K562 (cell line): ENCODE measurements around the gene NUDT22. TPM values are rescaled to one million over a fixed set of nuclear protein-coding genes. Genes with fewer than 3 reads are reported as not detected.
A peak's percentile ranks its signal among the peaks of the same experiment; 100 is the strongest.

Experiments
- ADNP ChIP-seq: fragments of 200-800 bp; sonication (Bioruptor generic); IDR thresholded peaks from 2 replicates; pipeline ENCODE4 v1.6.1; 2016; ENCODE audit warnings: missing genetic modification characterization, missing compliant biosample characterization
- EWSR1 ChIP-seq: fragments of 450-650 bp; IDR thresholded peaks from 2 replicates; pipeline ENCODE4 v1.6.1; 2018; ENCODE audit warnings: borderline replicate concordance, mild to moderate bottlenecking, low read depth, moderate library complexity; ENCODE audit not compliant: partially characterized antibody
- JUN ChIP-seq, 2 experiments: sonication (generic) in 1 of 2; formaldehyde crosslinking in 1 of 2; IDR thresholded peaks; 2 replicates each; pipeline versions ENCODE4 v1.6.1 to v1.8.0; 2012 to 2022; ENCODE audit warnings: borderline replicate concordance in 2 of 2, mild to moderate bottlenecking in 2 of 2, improper control_type of control experiment in 1 of 2, low read depth in 1 of 2, low read length in 1 of 2, missing genetic modification reagents in 1 of 2
- POLR3A ChIP-seq: IDR thresholded peaks from 2 replicates; pipeline ENCODE4 v1.6.1; 2011; ENCODE audit warnings: borderline replicate concordance, mild to moderate bottlenecking, moderate library complexity; ENCODE audit not compliant: insufficient read length, insufficient read depth; ENCODE audit errors: extremely low read depth
- ZNF232 ChIP-seq: sonication (generic); formaldehyde crosslinking; IDR thresholded peaks from 2 replicates; pipeline ENCODE4 v1.8.0; 2022; ENCODE audit warnings: mild to moderate bottlenecking, missing genetic modification reagents
- ZNF445 ChIP-seq: fragments of 250-450 bp; sonication (Bioruptor Pico); IDR thresholded peaks from 2 replicates; pipeline ENCODE4 v1.4.0; 2020; ENCODE audit warnings: low read depth, mild to moderate bottlenecking, moderate library complexity
- polyA plus RNA-seq, 8 experiments: library from polyadenylated mRNA; depleted of rRNA in 4 of 8; stranded (reverse) in 5 of 8; unstranded in 3 of 8; fragments of >200 nt; fragmentation: Nextera tagmentation in 2 of 8; fragmentation: Illumina TruSeq in 1 of 8; extraction: Ambion mirVana in 2 of 8; extraction: Trizol in 1 of 8; gene quantifications; 2 replicates each; pipeline versions ENCODE4 v1.2.1 to v1.2.3, GENCODE V29; 2011 to 2014; ENCODE audit warnings: inconsistent platforms in 1 of 8, missing spikeins in 1 of 8
- total RNA-seq, 7 experiments: library from RNA; depleted of rRNA in 6 of 7; stranded (reverse); fragments of >200 nt in 6 of 7; fragmentation: Illumina TruSeq in 2 of 7; extraction: Trizol in 2 of 7; gene quantifications; 2 replicates each; pipeline versions ENCODE4 v1.2.1 to v1.2.3, GENCODE V29; 2011 to 2021; ENCODE audit warnings: low replicate concordance in 1 of 7
- TF ChIP-seq, protein P1 (sequence below): fragments of 250-450 bp; sonication (Bioruptor Pico); IDR thresholded peaks from 2 replicates; pipeline ENCODE4 v1.6.1; 2021; ENCODE audit warnings: mild to moderate bottlenecking
- TF ChIP-seq, protein P2 (sequence below), 2 experiments: IDR thresholded peaks in 1 of 2; conservative IDR thresholded peaks in 1 of 2; 2 replicates each; pipeline ENCODE4 v1.6.1; 2016; ENCODE audit warnings: low read depth in 2 of 2, mild to moderate bottlenecking in 1 of 2, missing compliant biosample characterization in 1 of 2, missing genetic modification characterization in 1 of 2, moderate library complexity in 1 of 2
- TF ChIP-seq, protein P3 (sequence below): fragments of 450-650 bp; formaldehyde crosslinking; IDR thresholded peaks from 2 replicates; pipeline ENCODE4 v1.4.0; 2020; ENCODE audit warnings: mild to moderate bottlenecking, moderate library complexity
- TF ChIP-seq, protein P4 (sequence below), 2 experiments: fragments of 250-450 bp in 1 of 2; fragments of 450-650 bp in 1 of 2; sonication (Bioruptor Pico) in 1 of 2; IDR thresholded peaks; 2 replicates each; pipeline versions ENCODE4 v1.6.1 to v1.8.0; 2016 to 2021; ENCODE audit warnings: mild to moderate bottlenecking in 2 of 2, moderate library complexity in 2 of 2, missing compliant biosample characterization in 1 of 2, missing genetic modification characterization in 1 of 2
- TF ChIP-seq, protein P5 (sequence below): fragments of 250-450 bp; sonication (Bioruptor Pico); IDR thresholded peaks from 2 replicates; pipeline ENCODE4 v1.8.0; 2022; ENCODE audit warnings: inconsistent platforms

The NUDT22 gene
- total and polyA plus RNA-seq, 9 of the 15 experiments (the other 6 are each of a cell fraction or from before 2014, with no cell fraction given), result 6.3 to 92.6 (median 37.4) TPM

DNA sequence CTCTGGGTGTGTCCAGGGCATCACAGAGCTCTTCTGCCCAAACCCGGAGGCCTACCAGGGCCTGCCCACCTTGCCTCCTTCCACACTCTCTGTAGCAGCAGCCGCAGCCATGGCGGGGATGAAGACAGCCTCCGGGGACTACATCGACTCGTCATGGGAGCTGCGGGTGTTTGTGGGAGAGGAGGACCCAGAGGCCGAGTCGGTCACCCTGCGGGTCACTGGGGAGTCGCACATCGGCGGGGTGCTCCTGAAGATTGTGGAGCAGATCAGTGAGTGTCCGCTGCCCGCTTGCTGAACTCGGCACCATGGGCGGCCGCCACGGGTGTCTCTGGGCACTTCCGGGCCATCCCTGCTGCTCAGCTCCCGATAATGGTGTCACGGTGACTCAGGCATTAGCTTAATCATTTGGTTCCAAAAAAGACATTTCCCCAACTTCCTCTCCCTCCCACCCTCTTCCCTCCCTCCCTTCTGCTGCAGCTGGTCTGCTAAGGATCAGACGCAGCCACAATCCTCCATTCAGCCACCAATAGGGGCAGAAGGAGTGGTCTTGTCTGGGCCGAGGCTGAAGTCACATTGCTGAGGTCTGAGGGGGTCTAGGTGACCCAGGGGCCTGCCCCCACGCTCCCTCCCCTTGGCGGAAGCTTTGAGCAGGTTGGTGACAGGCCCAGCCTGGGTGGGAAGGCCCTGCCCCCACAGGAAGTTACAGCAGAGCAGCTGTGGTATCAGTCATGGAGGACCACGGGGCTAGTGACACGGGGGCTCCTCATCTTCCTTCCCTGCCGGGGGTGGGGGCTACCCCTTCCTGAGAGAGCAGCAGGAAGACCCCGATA is 18.6 kb upstream of the NUDT22 start (continued):
- TF ChIP-seq JUN (IDR thresholded peaks at IDR 0.05; ENCODE audit: borderline replicate concordance, low read depth, low read length) (no peak), JUN (CRISPR knock-in tag; IDR thresholded peaks at IDR 0.05; ENCODE audit: borderline replicate concordance) (0 out of 2 replicates have a peak, but pooled peaks have one; percentile 55), ADNP (tag) (no peak), ZNF232 (CRISPR knock-in tag) (no peak), EWSR1 (no peak), ZNF445 (no peak), POLR3A (no peak)
- TF ChIP-seq, protein P1, sequence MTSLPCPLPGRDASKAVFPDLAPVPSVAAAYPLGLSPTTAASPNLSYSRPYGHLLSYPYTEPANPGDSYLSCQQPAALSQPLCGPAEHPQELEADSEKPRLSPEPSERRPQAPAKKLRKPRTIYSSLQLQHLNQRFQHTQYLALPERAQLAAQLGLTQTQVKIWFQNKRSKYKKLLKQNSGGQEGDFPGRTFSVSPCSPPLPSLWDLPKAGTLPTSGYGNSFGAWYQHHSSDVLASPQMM (CRISPR knock-in tag), result no peak
- TF ChIP-seq, protein P2, sequence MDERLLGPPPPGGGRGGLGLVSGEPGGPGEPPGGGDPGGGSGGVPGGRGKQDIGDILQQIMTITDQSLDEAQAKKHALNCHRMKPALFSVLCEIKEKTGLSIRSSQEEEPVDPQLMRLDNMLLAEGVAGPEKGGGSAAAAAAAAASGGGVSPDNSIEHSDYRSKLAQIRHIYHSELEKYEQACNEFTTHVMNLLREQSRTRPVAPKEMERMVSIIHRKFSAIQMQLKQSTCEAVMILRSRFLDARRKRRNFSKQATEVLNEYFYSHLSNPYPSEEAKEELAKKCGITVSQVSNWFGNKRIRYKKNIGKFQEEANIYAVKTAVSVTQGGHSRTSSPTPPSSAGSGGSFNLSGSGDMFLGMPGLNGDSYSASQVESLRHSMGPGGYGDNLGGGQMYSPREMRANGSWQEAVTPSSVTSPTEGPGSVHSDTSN (CRISPR knock-in tag; IDR thresholded peaks at IDR 0.05; ENCODE audit: low read depth), result no peak
- TF ChIP-seq, protein P2 (tag; conservative IDR thresholded peaks at IDR 0.05; ENCODE audit: low read depth), result peak; percentile 60
- TF ChIP-seq, protein P3, sequence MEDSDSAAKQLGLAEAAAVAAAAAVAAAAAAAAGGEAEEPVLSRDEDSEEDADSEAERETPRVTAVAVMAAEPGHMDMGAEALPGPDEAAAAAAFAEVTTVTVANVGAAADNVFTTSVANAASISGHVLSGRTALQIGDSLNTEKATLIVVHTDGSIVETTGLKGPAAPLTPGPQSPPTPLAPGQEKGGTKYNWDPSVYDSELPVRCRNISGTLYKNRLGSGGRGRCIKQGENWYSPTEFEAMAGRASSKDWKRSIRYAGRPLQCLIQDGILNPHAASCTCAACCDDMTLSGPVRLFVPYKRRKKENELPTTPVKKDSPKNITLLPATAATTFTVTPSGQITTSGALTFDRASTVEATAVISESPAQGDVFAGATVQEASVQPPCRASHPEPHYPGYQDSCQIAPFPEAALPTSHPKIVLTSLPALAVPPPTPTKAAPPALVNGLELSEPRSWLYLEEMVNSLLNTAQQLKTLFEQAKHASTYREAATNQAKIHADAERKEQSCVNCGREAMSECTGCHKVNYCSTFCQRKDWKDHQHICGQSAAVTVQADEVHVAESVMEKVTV, result no peak
- TF ChIP-seq, protein P4, sequence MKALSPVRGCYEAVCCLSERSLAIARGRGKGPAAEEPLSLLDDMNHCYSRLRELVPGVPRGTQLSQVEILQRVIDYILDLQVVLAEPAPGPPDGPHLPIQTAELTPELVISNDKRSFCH (CRISPR knock-in tag; IDR thresholded peaks at IDR 0.05), result no peak
- TF ChIP-seq, protein P4 (tag; IDR thresholded peaks at IDR 0.05), result 0 out of 2 replicates have a peak, but pooled peaks have one; percentile 14
- TF ChIP-seq, protein P5, sequence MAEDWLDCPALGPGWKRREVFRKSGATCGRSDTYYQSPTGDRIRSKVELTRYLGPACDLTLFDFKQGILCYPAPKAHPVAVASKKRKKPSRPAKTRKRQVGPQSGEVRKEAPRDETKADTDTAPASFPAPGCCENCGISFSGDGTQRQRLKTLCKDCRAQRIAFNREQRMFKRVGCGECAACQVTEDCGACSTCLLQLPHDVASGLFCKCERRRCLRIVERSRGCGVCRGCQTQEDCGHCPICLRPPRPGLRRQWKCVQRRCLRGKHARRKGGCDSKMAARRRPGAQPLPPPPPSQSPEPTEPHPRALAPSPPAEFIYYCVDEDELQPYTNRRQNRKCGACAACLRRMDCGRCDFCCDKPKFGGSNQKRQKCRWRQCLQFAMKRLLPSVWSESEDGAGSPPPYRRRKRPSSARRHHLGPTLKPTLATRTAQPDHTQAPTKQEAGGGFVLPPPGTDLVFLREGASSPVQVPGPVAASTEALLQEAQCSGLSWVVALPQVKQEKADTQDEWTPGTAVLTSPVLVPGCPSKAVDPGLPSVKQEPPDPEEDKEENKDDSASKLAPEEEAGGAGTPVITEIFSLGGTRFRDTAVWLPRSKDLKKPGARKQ, result no peak
